GM19193 (cell line): ENCODE measurements around the gene RASD1.

Experiments used
- POLR2A ChIP-seq: IDR thresholded peaks from 4 replicates; pipeline ENCODE4 v1.6.1; 2011; ENCODE audit not compliant: insufficient read depth, insufficient read length; ENCODE audit errors: extremely low read depth

The RASD1 gene

GRCh38 chr17:17533901-17534441, 37.8 kb upstream of the RASD1 start:
- TF ChIP-seq POLR2A, result no peak

- TF ChIP-seq POLR2A, result no peak
Observed at GRCh38 chr17:17532991-17533390, 36.8 kb upstream of the RASD1 start.

GRCh38 chr17:17531156-17531555, 35.0 kb upstream of the RASD1 start:
- no peak for TF ChIP-seq POLR2A

GRCh38 chr17:17528696-17529652, 32.8 kb upstream of the RASD1 start:
- no peak for TF ChIP-seq POLR2A

- no peak for TF ChIP-seq POLR2A
Observed at GRCh38 chr17:17527956-17528500, 31.8 kb upstream of the RASD1 start.

- TF ChIP-seq POLR2A, result no peak
Observed at GRCh38 chr17:17527534-17527933, 31.3 kb upstream of the RASD1 start.

DNA sequence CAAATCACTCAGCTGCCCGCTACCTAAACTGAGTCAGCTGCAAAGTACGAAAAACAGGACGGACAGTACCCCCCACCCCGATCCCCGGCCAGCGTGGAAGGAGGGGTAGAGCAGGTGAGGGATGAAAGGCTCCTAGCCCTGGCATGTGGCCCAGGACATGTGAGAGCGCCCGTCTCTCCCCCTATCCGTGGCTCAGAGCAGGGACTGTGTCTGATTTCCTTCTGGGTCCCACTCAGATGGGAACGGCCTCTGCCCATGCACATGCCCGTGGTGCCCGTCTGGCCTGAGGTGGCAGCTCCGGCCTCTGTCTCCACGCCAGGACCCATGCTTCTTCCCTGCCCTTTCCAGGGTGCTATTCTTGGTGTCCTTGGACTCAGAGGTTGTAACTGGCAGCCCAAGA, 30.2 kb upstream of the RASD1 start:
- no peak for TF ChIP-seq POLR2A

- no peak for TF ChIP-seq POLR2A
Observed at GRCh38 chr17:17525956-17526355, 29.8 kb upstream of the RASD1 start.

DNA sequence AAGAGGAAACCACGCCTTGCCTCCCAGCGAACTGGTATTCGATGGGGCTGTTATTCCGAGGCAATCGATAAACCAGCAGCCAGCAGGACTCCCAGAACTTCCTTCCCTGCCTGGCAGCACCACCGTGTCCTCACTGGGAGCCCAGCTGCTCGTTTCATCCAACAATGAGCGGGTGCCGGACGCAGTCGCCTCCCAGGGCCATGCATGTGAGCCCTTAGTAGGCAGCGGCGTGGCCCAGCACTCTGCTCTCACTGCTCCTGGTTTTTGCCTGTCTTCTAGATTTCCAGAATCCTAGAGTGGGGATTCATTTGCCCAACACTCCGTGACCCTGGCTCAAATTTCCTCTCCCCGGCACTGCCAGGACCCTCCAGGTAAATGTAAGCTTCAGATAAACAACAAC, 29.1 kb upstream of the RASD1 start:
- no peak for TF ChIP-seq POLR2A

DNA sequence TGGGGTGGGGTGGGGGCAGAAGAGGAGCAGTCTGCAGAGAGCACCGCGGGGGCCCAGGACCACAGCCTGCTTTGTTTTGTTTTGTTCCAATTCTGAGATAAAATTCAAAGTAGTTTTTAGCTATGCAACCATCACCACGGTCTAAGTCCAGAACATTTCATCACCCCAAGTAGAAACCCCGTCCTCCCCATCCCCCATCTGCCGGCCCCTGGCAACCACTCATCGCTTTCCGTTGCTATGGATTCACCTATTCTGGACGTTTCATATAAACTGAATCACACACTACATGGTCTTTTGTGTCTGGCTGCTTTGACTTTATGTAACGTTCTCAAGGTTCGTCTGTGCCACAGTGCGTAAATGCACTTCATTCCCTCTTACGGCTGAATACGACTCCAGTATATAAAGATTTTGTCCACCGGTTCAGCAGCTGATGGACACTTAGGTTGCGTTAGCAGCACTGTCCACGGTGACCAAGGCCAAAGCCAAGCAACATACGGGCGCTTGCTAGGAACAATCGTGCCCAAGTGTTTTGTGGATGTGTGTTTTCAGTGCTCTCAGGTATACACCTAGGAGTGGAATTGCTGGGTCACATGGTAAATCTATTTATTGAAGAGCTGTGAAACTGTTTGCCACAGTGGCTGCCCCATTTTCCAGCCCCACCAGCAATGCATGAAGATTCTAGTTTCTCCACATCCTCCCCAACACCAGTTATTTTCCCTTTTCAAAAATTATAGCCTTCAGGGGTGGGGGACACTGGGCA, 27.7 kb upstream of the RASD1 start:
- TF ChIP-seq POLR2A, result no peak

DNA sequence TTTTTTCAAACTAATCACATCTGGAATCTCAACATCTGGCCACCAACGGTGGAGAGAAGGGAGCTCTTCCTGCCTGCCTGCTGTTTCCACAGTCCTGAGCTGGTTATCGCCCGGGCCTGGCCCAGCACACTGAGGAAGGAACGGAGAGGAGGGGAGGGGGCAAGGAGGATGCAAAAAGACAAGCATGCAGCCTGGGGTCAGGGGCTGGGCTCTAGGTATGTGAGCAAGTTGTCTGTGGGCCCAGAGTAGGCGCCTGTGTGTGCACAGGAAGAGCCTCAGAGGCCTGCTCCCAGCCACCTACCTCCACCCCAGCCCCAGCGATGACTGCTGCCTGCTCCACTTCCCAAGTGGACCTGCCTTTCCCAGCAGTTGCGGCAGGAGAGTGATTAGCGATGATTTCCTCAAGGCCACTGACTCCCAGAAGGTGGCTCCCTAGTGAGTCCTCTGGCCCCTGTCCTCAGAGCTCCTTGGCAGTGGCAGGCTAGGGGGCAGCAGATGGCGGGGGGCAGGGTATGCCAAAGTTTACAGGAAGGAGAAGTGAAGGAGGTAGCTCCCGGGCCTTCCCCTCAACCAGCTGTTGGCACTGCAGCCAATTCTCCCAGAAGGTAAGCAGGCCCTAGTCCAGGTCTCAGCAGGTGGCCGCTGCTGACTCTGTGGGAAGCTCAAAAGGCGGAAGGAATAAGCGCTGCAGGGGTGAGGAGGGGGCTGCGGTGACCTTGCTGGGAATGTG, 27.0 kb upstream of the RASD1 start:
- TF ChIP-seq POLR2A, result no peak

DNA sequence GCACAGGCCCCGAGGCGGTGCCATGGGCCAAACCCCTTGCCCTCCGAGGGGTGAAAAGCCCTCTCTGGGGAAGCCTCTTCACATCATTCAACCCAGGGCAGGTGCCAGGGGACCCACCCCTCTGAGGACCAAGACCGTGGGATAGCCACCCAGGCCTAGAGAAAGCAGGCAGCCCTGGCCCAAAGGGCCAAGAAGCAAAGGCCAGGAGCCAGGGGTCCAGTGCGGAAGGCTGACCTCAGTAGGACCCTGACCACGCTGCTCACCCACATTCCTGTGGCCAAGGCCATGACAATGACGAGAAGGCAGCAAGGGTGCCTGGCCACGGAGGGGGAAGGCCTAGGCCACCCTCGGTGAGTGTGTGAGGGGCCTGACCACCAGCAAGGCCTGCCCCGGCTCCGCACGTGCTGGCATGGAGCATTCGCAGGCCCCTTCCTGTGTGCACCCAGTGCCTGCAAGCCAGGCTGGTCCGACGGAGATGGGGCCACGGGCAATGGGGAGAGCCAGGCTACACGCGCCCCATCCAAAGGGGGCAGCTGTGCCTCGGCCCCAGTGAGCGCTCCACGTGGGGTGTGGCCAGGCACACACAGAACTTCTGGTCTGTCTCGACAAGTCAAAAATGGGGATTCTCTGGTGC, 24.5 kb upstream of the RASD1 start:
- no peak for TF ChIP-seq POLR2A

- TF ChIP-seq POLR2A, result no peak
Observed at GRCh38 chr17:17519886-17520285, 23.7 kb upstream of the RASD1 start.

DNA sequence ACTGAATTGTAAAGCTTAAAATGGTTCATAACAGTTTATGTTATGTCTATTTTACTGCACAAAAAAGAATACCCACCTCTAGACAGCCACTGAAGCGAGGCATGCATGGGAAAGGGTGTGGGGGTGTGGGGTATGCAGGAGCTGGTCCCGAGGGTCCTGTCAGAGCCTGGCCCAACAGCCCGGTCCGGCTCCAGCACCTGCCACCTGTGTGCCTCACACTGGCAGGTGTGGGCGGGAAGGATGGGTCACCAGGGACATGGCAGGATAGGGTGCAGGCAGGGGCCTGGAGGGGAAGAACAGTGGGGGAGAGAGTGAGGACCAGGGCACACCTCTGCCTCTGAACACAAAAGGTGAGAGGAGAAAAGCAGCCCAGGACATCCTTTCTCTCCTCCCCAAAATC, 22.8 kb upstream of the RASD1 start:
- TF ChIP-seq POLR2A, result no peak

GRCh38 chr17:17518014-17518413, 21.8 kb upstream of the RASD1 start:
- TF ChIP-seq POLR2A, result no peak
